Stimulated activated CD8-positive, alpha-beta memory T cell treated with anti-CD3 and anti-CD28 coated beads, Interleukin-12 subunit alpha, Interleukin-12 subunit beta, amount 100 ng/mL, for 4 hours (primary cell): ENCODE measurements around the gene ITPK1.

Experiments used
- DNase-seq: peaks from one replicate; pipeline ENCODE4 v3.0.0-alpha.2; 2020; ENCODE audit warnings: low read depth

Gene ITPK1

DNA sequence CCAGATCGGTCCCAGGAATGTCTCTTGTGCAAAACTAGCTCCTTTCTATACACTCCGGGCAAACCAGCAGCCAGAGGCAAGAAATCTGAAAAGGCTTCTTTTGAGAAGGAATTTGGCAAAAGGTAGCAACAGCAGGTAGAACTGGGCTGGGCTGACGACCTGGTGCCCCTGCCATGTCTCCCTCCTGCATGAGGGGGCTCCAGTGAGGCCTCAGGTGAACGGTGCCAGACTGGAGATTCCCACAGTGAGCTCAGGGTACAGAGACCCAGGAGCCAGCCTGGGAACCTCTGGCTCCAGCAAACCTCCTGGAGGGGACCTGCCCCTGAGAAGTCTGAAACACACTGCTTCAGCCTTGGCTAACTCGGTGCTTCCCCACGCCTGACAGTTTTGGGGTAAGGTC, 10.8 kb downstream of the ITPK1 start:
- no peak for DNase-seq

GRCh38 chr14:93103392-93104080, 12.2 kb downstream of the ITPK1 start:
- peak; percentile 48 for DNase-seq

DNA sequence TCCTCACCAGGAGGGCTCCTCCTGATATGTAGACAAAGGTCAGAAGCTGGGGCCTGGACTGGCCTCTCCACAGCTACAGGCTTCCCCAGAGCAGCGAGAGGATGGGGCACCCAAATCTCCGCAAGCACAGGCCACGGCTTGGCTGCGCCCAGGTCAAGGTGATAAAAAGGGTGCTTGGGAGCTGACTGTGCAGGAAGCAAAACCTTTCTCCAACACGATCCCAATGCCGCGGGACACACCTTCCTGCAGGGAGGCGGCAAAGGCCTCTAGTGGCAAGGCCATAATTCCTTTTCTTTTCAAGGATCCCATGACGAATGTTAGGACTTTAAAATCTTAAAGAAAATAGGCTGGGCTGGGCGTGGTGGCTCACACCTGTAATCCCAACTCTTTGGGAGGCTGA, 13.6 kb downstream of the ITPK1 start:
- no peak for DNase-seq

DNA sequence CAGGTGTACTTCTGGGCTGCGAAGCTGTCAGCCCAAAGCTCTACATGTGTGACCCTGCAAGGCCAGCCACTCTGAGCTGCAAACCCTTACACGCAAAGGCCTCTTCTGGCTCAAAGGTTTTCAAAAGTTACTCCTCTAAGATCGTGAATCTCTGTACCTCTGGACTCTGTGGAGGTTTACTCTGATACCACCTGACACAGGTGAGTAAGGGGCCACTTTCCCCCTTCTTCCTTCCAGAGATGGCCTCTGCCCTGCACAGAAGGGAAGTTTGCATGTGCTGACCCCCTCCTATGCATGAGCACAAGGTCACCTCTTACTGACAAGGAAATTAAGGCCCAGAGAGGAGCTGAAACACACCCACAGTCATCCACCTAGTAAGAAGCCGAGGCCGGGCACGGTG, 14.5 kb downstream of the ITPK1 start:
- no peak for DNase-seq

DNA sequence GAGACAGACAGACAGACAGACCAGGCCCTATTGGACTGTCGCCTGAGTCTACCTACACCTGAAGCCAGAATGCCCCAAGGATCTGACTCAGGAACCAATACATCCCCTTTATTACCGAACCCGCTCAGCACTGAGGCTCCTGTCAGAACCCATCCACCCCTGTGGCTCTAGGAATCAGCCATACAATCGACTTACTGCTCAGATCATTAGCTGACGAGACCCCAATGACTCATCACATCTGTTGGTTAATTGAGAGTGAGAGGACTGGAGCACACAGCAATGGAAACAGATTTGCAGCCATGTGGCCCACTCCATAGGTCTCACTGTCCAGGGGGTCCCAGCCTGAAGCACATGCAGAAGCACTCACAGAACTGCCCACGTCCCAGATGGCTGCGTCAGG, 15.2 kb downstream of the ITPK1 start:
- no peak for DNase-seq

DNA sequence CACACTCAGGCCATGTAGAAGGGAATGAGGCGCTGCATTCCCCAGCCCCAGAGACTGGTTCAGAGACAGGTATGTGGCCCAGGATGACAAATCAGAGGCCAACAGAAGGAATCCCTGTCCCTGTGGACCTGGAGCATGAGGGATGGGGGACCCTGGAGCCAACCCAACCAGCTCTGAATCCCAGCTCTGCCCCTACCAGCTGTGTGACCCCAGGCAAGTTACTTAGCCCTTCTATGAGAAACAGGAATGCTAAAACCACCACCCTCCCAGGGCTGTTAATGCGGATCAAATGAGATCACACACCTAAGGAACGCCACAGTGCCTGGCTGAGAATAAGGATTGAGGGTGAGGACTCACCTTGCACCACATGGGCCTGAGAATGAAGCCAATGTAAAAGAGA, 15.6 kb downstream of the ITPK1 start:
- no peak for DNase-seq

GRCh38 chr14:93099643-93100042, 16.1 kb downstream of the ITPK1 start:
- DNase-seq: no peak

DNA sequence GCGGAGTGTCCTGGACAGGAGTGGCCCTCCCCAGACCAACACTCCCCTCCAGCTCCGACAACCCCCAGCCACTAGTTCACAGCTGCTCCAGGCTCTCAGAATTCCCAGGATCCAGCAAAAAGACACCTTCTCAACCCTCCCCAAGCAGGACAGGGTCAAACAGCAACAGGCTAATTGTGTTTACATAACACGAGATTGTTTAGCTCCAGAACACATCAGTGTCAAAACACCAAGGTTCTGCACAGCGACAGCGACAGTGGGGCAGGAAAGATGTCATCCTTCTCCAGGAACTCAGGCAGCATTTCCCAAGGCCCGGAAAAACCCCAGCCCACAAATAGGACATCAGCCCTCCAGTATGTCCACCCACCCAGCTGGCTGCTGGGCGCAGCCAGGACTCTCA, 16.5 kb downstream of the ITPK1 start:
- DNase-seq: no peak

GRCh38 chr14:93096691-93097322, 18.9 kb downstream of the ITPK1 start:
- no peak for DNase-seq

GRCh38 chr14:93095742-93096510, 19.8 kb downstream of the ITPK1 start:
- no peak for DNase-seq

DNA sequence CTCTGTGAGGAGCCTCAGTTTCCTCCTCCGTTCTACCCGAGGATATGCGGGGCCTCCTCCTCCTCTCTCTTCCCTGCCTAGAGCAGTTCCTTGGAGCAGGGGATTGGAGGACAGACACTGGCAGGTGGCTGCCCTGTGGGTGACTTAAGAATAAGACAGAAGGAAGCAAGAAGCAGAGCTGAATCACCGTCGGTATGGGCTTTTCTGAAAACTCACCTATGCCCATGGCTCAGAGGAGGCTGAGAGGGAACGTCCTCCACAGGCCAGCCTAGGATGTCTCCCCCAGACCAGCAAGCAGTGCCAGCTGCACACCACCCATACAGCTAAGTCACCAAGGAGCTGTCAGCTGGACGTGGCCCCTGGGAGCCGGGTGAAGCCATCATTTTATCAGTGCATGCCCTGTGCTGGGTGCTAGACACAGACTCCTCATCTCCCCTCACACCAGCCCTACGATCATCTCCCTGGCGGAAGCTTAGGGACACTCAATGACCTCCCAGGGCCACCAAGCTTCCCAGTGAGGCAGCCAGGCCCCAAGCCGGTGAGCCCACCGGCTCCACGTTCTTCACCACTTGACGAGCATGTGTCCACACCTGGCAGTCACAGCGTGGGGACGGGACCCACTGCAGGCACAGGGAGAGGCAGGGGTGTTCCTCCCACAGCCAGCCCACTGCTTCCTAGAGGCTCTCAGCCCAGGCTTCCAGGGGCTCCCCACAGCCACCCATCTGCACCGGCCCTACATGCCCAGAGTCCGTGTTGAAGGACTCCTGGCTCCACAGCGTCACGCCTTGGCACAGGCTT, 21.4 kb downstream of the ITPK1 start:
- no peak for DNase-seq

- no peak for DNase-seq
These were observed 22.8 kb downstream of the ITPK1 start for GRCh38 chr14:93092606-93093556.

GRCh38 chr14:93091666-93092065, 24.1 kb downstream of the ITPK1 start:
- no peak for DNase-seq

- no peak for DNase-seq
These were observed 24.7 kb downstream of the ITPK1 start for GRCh38 chr14:93090826-93091555.

GRCh38 chr14:93089521-93090269, 26.0 kb downstream of the ITPK1 start:
- DNase-seq: no peak

GRCh38 chr14:93086441-93087055, 29.2 kb downstream of the ITPK1 start:
- no peak for DNase-seq

GRCh38 chr14:93085911-93086310, 29.8 kb downstream of the ITPK1 start:
- no peak for DNase-seq

GRCh38 chr14:93084866-93085857, 30.6 kb downstream of the ITPK1 start:
- DNase-seq: no peak
